ENCODE measurements around the gene KDM3B. TPM values are rescaled to one million over a fixed set of nuclear protein-coding genes. Genes with fewer than 3 reads are reported as not detected.

The KDM3B gene
- total RNA-seq, 1 experiment from 2014 or later, result 64.8 TPM

DNA sequence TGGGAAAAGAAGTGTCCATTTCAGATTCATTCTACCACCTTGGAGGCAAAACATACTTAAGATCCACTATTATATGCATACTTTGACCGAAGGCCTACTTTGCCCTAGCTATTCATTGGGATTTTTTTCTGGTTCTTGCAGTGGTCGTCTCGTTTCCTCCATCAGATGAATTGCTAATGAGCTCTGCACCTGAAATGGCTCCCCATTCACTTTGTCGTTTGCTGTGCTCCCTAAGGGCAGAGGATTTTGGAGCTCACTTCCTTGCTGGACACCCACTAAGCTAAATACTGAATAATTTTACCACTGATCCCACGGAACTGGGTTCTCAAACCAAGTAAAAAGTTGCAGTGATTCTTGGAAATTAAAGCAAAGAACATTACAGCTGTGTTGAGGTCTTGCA is 1.9 kb downstream of the KDM3B start:
- no peak for DNase-seq (ENCODE audit: low read depth in 1 of 2, low spot score in 2 of 2)
- H3K36me3 ChIP-seq, result peaks cover 39% of the 10 kb centered on the region
- H3K27ac ChIP-seq, result no peak overlapping the region
- H3K9me3 ChIP-seq (replicated peaks), result peaks cover 10% of the 10 kb centered on the region
- H3K27me3 ChIP-seq (replicated peaks), result no peaks in the 10 kb centered on the region
- peaks cover 19% of the 10 kb centered on the region for H3K4me1 ChIP-seq (replicated peaks)
- H3K4me3 ChIP-seq, result peak overlapping the region; percentile 87

GRCh38 chr5:138354926-138355378 is 2.5 kb downstream of the KDM3B start:
- Histone ChIP-seq H3K27me3 (replicated peaks) (no peaks in the 10 kb centered on the region), H3K9me3 (replicated peaks) (peaks cover 10% of the 10 kb centered on the region), H3K27ac (no peak overlapping the region), H3K36me3 (peaks cover 35% of the 10 kb centered on the region), H3K4me1 (replicated peaks) (peaks cover 19% of the 10 kb centered on the region), H3K4me3 (no peak overlapping the region)
- peak in 1 of 2 experiments; percentile 51 for DNase-seq (ENCODE audit: low read depth in 1 of 2, low spot score in 2 of 2)

DNA sequence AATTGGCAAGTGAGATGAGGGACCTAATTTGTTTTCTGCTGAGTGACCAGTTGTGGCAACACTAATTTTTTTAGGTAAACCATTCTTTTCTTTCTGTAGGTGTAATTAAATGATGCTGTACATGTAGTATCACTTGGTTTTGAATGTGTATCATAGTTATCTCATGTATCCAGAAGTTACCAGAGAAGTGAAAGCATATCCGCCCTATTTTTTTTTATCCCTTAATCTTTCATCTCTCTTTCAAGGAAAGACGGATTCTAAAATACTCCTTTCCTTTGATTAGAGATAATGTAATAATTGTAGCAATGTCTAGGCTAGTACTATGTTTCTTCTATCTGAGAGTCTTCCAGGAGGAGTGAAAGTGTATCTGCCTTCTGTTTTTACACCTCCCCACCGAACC is 7.1 kb downstream of the KDM3B start:
- H3K9me3 ChIP-seq (replicated peaks), result no peaks in the 10 kb centered on the region
- no peak for DNase-seq (ENCODE audit: low read depth in 1 of 2, low spot score in 2 of 2)

GRCh38 chr5:138360941-138361452 is 8.5 kb downstream of the KDM3B start:
- no peak overlapping the region for H3K27ac ChIP-seq
- H3K36me3 ChIP-seq, result no peaks in the 10 kb centered on the region
- no peaks in the 10 kb centered on the region for H3K27me3 ChIP-seq (replicated peaks)
- no peak for DNase-seq (ENCODE audit: low read depth in 1 of 2, low spot score in 2 of 2)
- H3K4me1 ChIP-seq (replicated peaks), result no peaks in the 10 kb centered on the region
- no peaks in the 10 kb centered on the region for H3K9me3 ChIP-seq (replicated peaks)
- H3K4me3 ChIP-seq, result no peak overlapping the region

More for the DNA sequence above, 7.1 kb downstream of the KDM3B start:
- no peak overlapping the region for H3K27ac ChIP-seq
- peaks cover 8% of the 10 kb centered on the region for H3K4me1 ChIP-seq (replicated peaks)
- peaks cover 9% of the 10 kb centered on the region for H3K36me3 ChIP-seq
- no peaks in the 10 kb centered on the region for H3K27me3 ChIP-seq (replicated peaks)
- no peak overlapping the region for H3K4me3 ChIP-seq

- Histone ChIP-seq H3K27me3 (replicated peaks) (no peaks in the 10 kb centered on the region), H3K4me1 (replicated peaks) (peaks cover 4% of the 10 kb centered on the region; the same call in 1 of the 2 replicates), H3K4me3 (no peak overlapping the region), H3K27ac (no peak overlapping the region), H3K36me3 (no peaks in the 10 kb centered on the region), H3K9me3 (replicated peaks) (no peaks in the 10 kb centered on the region)
- DNase-seq (ENCODE audit: low read depth in 1 of 2, low spot score in 2 of 2), result no peak
Observed at GRCh38 chr5:138364576-138364975, 12.1 kb downstream of the KDM3B start.

DNA sequence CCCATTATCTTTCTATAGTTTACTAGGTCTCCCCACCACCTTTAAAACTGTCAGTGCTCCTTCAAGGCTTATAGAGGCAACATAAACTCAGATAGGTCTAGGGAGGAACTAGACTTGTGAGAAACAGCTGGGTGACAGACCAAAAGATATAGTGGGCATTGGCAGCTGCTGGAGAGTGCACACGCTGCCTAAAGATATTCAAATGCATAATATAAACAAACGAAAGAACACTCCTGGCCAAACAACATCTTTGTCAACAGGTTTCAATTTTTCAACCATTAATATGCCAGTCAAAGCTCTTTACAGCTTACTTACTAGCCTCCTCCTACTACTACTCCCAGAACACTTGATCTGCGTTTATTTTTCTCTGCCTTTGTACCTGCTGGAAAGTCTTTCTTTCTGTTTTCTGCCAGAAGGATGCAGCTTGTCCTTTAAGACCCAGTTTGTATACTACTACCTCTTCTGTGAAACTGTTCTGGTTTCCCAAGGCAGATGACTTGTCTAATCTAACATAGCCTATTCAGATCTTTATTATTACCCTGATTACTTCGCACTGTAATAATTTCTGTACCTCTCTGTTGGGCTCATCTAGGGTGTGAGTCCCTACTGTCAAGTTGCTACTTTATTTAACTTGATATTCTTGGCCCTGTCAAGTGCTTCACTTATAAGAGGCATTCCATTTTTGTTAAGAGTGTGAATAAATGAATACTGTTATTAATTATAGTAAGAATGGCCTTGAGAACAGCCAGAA is 14.3 kb downstream of the KDM3B start:
- Histone ChIP-seq H3K36me3 (no peaks in the 10 kb centered on the region), H3K27ac (no peak overlapping the region), H3K4me1 (replicated peaks) (peaks cover 4% of the 10 kb centered on the region; the same call in 1 of the 2 replicates), H3K4me3 (no peak overlapping the region), H3K9me3 (replicated peaks) (no peaks in the 10 kb centered on the region), H3K27me3 (replicated peaks) (no peaks in the 10 kb centered on the region)
- DNase-seq (ENCODE audit: low read depth in 1 of 2, low spot score in 2 of 2), result no peak

GRCh38 chr5:138369261-138369660 is 16.8 kb downstream of the KDM3B start:
- H3K36me3 ChIP-seq, result peaks cover 19% of the 10 kb centered on the region
- no peak overlapping the region for H3K4me3 ChIP-seq
- peaks cover 4% of the 10 kb centered on the region; the same call in 1 of the 2 replicates for H3K4me1 ChIP-seq (replicated peaks)
- DNase-seq (ENCODE audit: low read depth in 1 of 2, low spot score in 2 of 2), result no peak
- H3K9me3 ChIP-seq (replicated peaks), result no peaks in the 10 kb centered on the region
- no peak overlapping the region for H3K27ac ChIP-seq
- H3K27me3 ChIP-seq (replicated peaks), result no peaks in the 10 kb centered on the region

GRCh38 chr5:138369706-138370105 is 17.2 kb downstream of the KDM3B start:
- Histone ChIP-seq H3K4me1 (replicated peaks) (peaks cover 4% of the 10 kb centered on the region; the same call in 1 of the 2 replicates), H3K9me3 (replicated peaks) (no peaks in the 10 kb centered on the region), H3K36me3 (peaks cover 22% of the 10 kb centered on the region), H3K27me3 (replicated peaks) (no peaks in the 10 kb centered on the region), H3K4me3 (no peak overlapping the region), H3K27ac (no peak overlapping the region)
- no peak for DNase-seq (ENCODE audit: low read depth in 1 of 2, low spot score in 2 of 2)

- Histone ChIP-seq H3K9me3 (replicated peaks) (no peaks in the 10 kb centered on the region), H3K36me3 (peaks cover 28% of the 10 kb centered on the region), H3K4me1 (replicated peaks) (peaks cover 4% of the 10 kb centered on the region; the same call in 1 of the 2 replicates), H3K27ac (no peak overlapping the region), H3K27me3 (replicated peaks) (no peaks in the 10 kb centered on the region), H3K4me3 (no peak overlapping the region)
- no peak for DNase-seq (ENCODE audit: low read depth in 1 of 2, low spot score in 2 of 2)
Observed at GRCh38 chr5:138370537-138370936, 18.1 kb downstream of the KDM3B start.

DNA sequence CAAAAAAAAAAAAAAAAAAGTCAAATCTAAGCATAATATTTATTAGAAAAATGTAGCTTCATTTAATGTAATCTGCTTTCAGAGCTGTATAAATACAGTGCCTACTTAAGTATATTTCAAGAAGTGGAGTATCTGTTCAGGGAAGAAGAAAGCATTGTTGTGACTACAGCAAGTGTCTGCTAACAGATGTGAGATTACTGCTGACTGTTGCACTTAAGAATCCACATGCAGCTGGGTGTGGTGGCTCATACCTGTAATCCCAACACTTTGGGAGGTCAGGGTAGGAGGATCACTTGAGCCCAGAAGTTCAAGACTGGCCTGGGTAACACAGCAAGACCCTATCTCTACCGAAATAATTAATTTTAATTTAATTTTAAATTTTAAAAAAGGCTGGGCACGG is 19.0 kb downstream of the KDM3B start:
- peaks cover 2% of the 10 kb centered on the region; the same call in 1 of the 2 replicates for H3K4me1 ChIP-seq (replicated peaks)
- no peaks in the 10 kb centered on the region for H3K9me3 ChIP-seq (replicated peaks)
- peaks cover 36% of the 10 kb centered on the region for H3K36me3 ChIP-seq
- H3K4me3 ChIP-seq, result no peak overlapping the region
- no peaks in the 10 kb centered on the region for H3K27me3 ChIP-seq (replicated peaks)
- no peak for DNase-seq (ENCODE audit: low read depth in 1 of 2, low spot score in 2 of 2)
- H3K27ac ChIP-seq, result no peak overlapping the region

DNA sequence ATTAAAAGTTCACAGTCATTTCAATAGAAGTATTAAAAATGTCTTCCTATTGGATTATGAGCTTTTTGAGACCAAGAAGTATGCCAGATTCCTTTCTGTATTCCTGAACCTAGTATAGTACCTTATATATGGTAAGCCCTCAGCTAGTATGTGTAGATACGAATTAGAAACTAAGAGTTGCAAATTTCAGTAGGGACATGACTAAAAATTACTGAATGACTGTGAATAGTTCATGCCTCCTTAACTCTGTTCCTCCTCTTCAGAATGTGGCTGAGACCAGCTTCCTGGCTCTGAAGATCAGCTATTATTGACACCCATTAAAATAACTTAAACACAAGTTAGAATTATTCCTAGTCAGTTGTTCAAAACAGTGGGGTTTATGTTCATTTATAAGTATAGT is 19.7 kb downstream of the KDM3B start:
- peaks cover 43% of the 10 kb centered on the region for H3K36me3 ChIP-seq
- no peaks in the 10 kb centered on the region for H3K4me1 ChIP-seq (replicated peaks)
- H3K9me3 ChIP-seq (replicated peaks), result no peaks in the 10 kb centered on the region
- DNase-seq (ENCODE audit: low read depth in 1 of 2, low spot score in 2 of 2), result no peak
- no peak overlapping the region for H3K27ac ChIP-seq
- no peak overlapping the region for H3K4me3 ChIP-seq
- H3K27me3 ChIP-seq (replicated peaks), result no peaks in the 10 kb centered on the region

GRCh38 chr5:138372653-138373052 is 20.2 kb downstream of the KDM3B start:
- peaks cover 47% of the 10 kb centered on the region for H3K36me3 ChIP-seq
- H3K4me1 ChIP-seq (replicated peaks), result no peaks in the 10 kb centered on the region
- DNase-seq (ENCODE audit: low read depth in 1 of 2, low spot score in 2 of 2), result no peak
- no peaks in the 10 kb centered on the region for H3K9me3 ChIP-seq (replicated peaks)
- no peak overlapping the region for H3K27ac ChIP-seq
- no peaks in the 10 kb centered on the region for H3K27me3 ChIP-seq (replicated peaks)
- no peak overlapping the region for H3K4me3 ChIP-seq

DNA sequence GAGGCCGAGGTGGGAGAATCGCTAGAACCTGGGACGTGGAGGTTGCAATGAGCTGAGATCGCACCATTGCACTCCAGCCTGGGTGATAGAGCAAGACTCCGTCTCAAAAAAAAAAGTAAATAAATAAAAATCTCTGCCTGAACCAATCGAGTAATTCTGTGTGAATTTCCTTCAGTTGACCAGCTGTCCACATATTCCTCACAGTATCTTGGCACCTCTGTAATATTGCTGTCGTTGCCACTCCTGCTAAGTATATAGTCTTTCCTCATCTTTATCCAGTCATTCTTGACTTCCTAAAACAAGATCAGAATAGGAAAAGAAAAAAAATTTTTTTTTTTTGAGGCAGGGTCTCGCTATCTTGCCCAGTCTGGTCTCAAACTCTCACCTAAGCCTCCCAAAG is 29.9 kb downstream of the KDM3B start:
- Histone ChIP-seq H3K36me3 (peaks cover 72% of the 10 kb centered on the region), H3K4me3 (no peak overlapping the region), H3K27ac (no peak overlapping the region), H3K27me3 (replicated peaks) (no peaks in the 10 kb centered on the region), H3K9me3 (replicated peaks) (no peaks in the 10 kb centered on the region), H3K4me1 (replicated peaks) (peaks cover 6% of the 10 kb centered on the region)
- DNase-seq (ENCODE audit: low read depth in 1 of 2, low spot score in 2 of 2), result no peak

DNA sequence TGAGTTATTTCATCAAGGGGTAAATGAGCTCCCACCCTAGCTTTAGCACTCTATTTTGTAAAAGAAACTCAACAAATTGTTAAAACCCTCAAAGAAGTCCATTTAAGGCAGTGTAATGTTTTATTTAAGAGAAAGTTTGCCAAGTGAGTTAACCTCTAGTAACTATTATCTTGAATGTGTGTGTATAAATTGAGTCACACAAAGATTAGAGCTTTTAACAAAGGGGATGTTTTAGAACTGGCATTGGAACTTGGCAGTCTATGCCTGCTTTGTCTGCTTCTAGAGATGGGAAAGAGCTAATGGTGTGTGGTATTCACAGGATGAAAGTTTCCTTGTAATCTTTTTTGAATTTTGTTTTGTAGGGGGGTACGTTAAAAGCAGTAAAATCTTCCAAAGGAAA is 33.2 kb downstream of the KDM3B start:
- Histone ChIP-seq H3K4me1 (replicated peaks) (peaks cover 6% of the 10 kb centered on the region), H3K36me3 (peaks cover 71% of the 10 kb centered on the region), H3K27me3 (replicated peaks) (no peaks in the 10 kb centered on the region), H3K27ac (no peak overlapping the region), H3K4me3 (no peak overlapping the region), H3K9me3 (replicated peaks) (no peaks in the 10 kb centered on the region)
- DNase-seq (ENCODE audit: low read depth in 1 of 2, low spot score in 2 of 2), result peak in 1 of 2 experiments; percentile 23

Measured in SJSA1 (cell line).